ENCODE measurements around the gene C1orf210.

Gene C1orf210

DNA sequence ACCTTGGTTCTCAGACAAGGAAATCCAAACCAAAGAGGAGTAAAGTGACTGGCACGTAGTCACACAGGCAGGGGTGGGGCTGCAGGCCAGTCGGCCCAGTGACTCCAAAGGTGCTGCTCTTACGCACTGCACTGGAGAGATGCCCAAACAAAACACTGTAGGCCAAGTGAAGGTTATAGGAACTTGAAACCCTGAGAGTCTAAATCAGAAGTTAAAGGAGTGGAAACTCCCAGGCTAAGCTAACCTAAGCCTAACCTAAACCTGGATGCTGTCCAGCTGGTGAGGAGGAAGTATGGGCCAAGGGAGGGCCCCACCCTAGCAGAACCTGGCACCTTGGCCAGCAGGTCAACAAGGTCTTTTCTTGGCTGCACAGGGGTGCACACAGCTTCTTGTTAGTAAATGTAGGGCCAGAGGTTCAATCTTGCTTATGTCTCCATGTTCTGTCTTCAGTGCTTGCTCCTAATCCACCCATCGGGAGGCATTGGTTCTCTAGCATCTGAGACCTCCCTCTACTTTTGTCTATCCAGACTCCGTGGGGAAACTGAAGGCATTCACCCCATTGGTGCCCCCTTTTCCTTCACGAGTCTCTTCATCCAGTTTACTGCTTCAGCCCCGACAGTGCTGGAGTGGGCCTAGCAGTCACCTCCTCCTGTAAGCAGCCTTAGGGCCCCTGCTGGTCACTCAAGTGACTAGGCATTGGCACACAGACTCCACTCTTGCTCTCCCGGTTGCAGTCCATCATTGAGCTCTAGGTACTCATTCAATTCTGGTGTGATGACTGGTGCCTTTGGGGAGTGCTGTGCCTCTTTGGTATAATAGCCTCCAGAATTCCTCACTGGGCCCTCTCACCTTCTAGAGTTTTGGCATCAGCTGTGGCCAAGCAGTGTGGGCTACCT lies 28.5 kb downstream of the C1orf210 start:
- ATAC-seq (no peak), DNase-seq (ENCODE audit: low spot score in 2 of 2) (no peak)

DNA sequence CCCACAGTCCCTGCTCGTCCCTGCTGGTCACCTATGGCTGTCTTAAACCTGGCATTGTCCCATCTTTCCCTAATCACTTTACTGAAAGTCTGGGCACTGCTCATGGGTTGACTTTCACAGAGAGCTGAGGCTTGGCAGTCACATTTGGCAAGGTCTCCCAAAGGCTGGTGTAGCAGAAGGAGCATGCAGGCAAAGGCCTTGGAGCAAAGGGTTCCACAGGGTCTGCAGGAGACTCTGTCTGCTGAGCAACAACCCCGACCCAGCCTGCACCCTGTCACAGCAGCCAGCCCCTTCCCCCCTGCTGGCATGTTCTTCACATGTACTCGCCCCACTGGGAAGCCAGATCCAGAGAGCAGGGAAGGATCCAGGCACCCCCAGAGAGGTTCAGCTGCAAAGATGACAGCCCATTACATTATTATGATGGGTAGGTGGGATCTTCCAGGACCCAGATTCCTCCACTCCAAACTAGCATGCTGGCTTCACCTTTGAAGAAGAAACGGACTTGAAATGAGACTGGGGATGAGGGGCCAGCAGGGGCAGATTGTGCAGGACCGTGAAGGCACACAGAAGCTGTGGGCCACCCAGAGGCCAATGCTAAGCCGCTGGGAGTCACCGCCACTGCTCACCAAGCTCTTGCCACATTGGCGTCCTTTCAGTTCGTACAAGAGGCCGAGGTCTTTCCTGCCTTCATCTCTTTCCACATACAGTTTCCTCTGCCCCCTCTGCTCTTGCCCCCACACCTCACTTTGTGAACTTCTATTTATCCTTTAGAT lies 29.8 kb downstream of the C1orf210 start:
- no peaks in the 10 kb centered on the region for H3K4me1 Mint-ChIP-seq
- H3K27ac Mint-ChIP-seq: no peak overlapping the region
- DNase-seq (ENCODE audit: low spot score in 2 of 2): no peak
- H3K9me3 Mint-ChIP-seq: no peaks in the 10 kb centered on the region
- H3K4me3 Mint-ChIP-seq: no peak overlapping the region
- no peaks in the 10 kb centered on the region for H3K36me3 Mint-ChIP-seq
- ATAC-seq: no peak

More for the DNA sequence above, 28.5 kb downstream of the C1orf210 start:
- no peaks in the 10 kb centered on the region for H3K9me3 Mint-ChIP-seq
- no peak overlapping the region for H3K4me3 Mint-ChIP-seq
- no peaks in the 10 kb centered on the region for H3K4me1 Mint-ChIP-seq
- H3K27ac Mint-ChIP-seq: no peak overlapping the region
- H3K36me3 Mint-ChIP-seq: no peaks in the 10 kb centered on the region

DNA sequence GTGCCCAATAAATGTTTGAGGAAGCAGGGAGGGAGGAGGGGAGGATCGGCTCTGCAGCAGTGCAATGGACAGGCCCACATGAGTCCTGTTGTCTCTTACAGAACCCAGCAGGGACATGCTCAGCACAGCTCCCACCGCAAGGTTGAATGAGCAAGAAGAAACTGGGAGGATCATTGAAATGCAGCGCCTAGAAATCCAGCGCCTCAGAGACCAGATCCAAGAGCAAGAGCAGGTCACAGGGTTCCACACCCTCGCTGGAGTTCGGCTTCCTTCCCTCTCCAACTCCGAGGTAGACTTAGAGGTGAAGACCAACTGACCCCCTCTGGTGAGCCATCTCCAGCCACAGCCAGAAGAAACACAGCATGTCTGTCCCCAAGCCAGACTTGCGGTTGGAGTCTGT lies 31.5 kb downstream of the C1orf210 start:
- Mint-ChIP-seq H3K4me1 (no peaks in the 10 kb centered on the region), H3K36me3 (no peaks in the 10 kb centered on the region)

DNA sequence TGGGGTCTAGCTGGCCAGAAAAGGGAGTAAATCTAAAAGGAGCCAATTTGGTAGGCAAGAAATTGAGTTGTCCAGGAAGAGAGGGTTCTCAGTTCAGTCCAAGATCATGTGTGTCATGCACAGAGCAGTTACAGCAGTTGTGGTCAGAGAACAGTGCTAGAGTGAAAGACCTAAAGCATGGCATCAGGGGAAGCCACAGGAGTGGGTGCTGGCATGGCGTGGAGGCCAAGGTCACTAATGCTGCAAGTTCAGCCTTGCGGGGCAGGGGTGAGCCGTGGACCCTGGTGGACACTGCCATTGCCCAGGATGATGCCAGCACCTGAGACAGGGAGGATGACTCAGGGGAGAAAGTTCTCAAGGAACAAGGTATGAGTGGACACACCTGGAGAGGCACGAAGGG lies 32.2 kb downstream of the C1orf210 start:
- ATAC-seq: peak; percentile 19
- H3K4me3 Mint-ChIP-seq: no peak overlapping the region
- no peak overlapping the region for H3K27ac Mint-ChIP-seq
- H3K4me1 Mint-ChIP-seq: no peaks in the 10 kb centered on the region
- DNase-seq (ENCODE audit: low spot score in 2 of 2): no peak
- H3K36me3 Mint-ChIP-seq: no peaks in the 10 kb centered on the region
- no peaks in the 10 kb centered on the region for H3K9me3 Mint-ChIP-seq

More for the DNA sequence above, 31.5 kb downstream of the C1orf210 start:
- Mint-ChIP-seq H3K9me3 (no peaks in the 10 kb centered on the region), H3K27ac (no peak overlapping the region), H3K4me3 (no peak overlapping the region)
- ATAC-seq (peak; percentile 31), DNase-seq (ENCODE audit: low spot score in 2 of 2) (no peak)

DNA sequence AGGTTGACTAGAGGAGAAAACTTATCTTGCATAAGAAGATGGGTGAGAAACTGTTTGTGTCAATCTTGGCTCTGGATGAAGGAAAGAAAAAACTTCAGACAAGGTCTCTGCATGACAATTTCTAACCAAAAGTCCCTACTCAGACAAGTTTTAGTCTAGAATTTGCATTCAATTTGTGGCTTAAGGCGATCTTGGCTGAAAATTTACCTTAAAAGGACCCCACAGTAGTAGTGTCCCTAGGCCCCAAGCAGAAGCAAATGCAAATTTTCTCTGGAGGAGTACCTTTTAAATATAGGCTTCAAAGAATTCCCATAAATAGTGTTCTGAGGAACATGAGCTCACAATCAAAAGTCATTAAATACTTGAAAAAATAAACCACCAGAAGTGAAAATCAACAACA lies 33.2 kb downstream of the C1orf210 start:
- ATAC-seq (no peak), DNase-seq (ENCODE audit: low spot score in 2 of 2) (no peak)
- no peaks in the 10 kb centered on the region for H3K36me3 Mint-ChIP-seq
- H3K4me3 Mint-ChIP-seq: no peak overlapping the region
- H3K27ac Mint-ChIP-seq: no peak overlapping the region
- H3K4me1 Mint-ChIP-seq: no peaks in the 10 kb centered on the region
- no peaks in the 10 kb centered on the region for H3K9me3 Mint-ChIP-seq

DNA sequence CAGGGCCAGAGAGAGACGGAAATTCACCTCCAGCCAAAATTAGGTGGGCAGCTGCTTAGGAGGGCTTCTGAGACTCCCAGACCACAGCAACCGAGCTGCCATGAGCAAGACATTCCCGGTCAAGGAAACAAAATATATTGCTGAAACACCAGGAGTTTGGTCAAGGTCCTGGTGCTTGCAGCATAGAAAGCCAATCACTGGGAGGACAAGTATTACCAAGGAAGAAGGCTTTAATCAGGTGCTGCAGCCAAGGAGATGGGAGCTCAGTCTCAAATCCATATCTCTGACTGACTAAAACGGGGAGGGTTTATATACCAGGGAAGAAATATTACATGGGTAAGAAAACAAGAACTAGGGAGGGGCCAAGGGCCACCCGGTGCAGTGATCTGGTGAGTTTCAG lies 34.4 kb downstream of the C1orf210 start:
- DNase-seq (ENCODE audit: low spot score in 2 of 2) (no peak), ATAC-seq (no peak)
- no peaks in the 10 kb centered on the region for H3K36me3 Mint-ChIP-seq
- no peaks in the 10 kb centered on the region for H3K9me3 Mint-ChIP-seq
- H3K27ac Mint-ChIP-seq: no peak overlapping the region
- H3K4me1 Mint-ChIP-seq: no peaks in the 10 kb centered on the region
- H3K4me3 Mint-ChIP-seq: no peak overlapping the region

DNA sequence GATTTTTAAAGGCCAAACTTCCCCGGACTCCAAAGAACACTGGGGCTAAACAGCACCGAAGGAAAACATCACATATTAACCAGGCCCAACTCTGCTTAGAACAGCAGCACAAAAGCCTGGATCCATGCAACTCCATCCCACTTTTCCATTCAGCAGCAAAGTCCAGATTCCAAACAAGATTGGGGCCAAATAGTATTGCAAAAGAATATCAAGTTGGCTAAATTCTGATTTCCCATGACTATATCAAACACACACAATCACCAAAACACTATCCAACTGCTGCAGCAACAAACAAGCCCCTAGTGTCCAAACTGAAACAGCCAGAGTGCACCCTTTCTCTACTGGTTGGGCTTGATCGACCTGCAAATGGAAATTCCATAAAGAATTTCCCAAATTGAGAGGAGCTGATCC lies 35.0 kb downstream of the C1orf210 start:
- no peaks in the 10 kb centered on the region for H3K36me3 Mint-ChIP-seq
- DNase-seq (ENCODE audit: low spot score in 2 of 2) (no peak), ATAC-seq (no peak)
- H3K27ac Mint-ChIP-seq: no peak overlapping the region
- H3K4me1 Mint-ChIP-seq: no peaks in the 10 kb centered on the region
- H3K9me3 Mint-ChIP-seq: no peaks in the 10 kb centered on the region
- no peak overlapping the region for H3K4me3 Mint-ChIP-seq

DNA sequence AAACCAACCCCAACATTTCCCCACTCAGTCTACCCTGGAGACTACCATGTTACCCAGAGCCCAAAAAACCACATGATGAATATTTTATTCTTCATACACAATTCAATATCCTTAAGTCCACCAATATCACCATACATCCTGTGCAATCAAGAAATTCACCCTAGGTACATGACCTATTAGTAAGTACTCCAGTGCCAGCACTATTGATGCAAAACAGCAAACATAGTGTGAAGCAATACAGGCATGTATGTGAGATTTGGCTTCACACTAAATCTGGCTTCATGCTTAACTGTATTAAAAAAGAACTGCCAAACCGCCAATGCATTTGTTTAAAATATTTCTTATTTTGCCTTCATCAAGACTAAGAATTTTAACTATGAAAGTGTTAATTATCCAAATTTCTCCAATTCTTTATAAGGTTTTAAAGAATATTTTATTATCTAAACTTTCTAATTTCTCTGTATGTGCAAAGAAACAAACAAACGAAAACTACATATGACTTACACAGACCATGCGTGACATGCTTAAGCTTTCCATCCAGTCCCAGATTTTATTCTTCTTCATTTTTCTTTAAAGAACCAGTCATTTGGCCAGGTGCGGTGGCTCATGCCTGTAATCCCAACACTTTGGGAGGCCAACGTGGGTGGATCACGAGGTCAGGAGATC lies 38.0 kb downstream of the C1orf210 start:
- H3K9me3 Mint-ChIP-seq: no peaks in the 10 kb centered on the region
- no peaks in the 10 kb centered on the region for H3K36me3 Mint-ChIP-seq
- ATAC-seq: no peak
- no peak overlapping the region for H3K4me3 Mint-ChIP-seq
- H3K27ac Mint-ChIP-seq: no peak overlapping the region
- DNase-seq (ENCODE audit: low spot score in 2 of 2): no peak
- H3K4me1 Mint-ChIP-seq: no peaks in the 10 kb centered on the region

DNA sequence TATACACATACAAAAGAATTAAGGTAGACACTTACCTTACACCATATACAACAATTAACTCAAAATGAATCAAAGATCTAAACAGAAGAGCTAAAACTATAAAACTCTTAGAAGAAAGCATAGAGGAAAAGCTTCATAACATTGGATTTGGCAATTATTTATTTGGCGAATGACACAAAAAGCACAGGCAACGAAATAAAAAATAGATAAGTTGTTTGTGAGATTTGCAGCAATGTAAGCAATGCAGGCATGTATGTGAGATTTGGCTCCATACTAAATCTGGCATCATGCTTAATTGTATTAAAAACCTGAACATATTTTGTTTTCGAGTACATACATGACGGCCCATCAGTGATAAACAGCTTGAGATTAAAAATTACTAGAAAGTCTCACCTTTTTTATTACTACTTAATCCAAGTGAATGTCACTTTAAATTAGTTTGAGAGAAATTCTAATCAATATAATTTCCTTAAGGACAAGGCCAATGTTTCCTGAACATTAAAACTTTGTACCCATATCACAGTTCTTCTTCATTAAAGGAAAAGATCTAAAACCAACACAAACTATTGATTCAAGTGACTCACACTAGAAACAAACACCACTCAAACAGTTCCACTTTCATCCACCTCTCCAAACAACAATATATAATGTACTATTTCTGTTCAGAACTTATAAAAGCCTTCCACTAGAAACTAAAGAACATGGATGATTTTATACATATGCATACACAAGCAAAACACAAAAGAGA lies 38.7 kb downstream of the C1orf210 start:
- no peaks in the 10 kb centered on the region for H3K4me1 Mint-ChIP-seq

DNA sequence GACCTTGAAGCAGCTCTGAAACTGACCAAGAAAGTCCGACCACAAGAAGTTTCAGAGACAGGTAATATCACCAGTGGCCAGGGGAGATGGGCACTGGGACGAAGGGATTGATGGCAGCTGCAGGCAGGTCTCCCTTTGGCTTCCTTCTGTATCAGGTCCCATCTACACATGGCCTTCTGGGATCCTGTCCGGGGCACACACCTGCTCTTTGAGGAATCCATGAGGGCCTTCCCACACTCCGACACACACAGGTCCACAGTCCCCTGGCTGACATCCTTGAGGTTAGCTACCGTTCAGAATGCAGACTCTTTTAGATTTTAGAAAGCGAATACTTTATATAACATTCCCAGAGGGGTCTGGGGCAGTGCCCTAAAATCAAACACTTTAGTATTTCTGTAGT lies 42.1 kb downstream of the C1orf210 start:
- H3K4me1 Mint-ChIP-seq: no peaks in the 10 kb centered on the region
- H3K4me3 Mint-ChIP-seq: no peak overlapping the region
- H3K36me3 Mint-ChIP-seq: no peaks in the 10 kb centered on the region
- DNase-seq (ENCODE audit: low spot score in 2 of 2) (no peak), ATAC-seq (no peak)
- no peak overlapping the region for H3K27ac Mint-ChIP-seq
- H3K9me3 Mint-ChIP-seq: no peaks in the 10 kb centered on the region

More for the DNA sequence above, 38.7 kb downstream of the C1orf210 start:
- no peaks in the 10 kb centered on the region for H3K9me3 Mint-ChIP-seq
- H3K36me3 Mint-ChIP-seq: no peaks in the 10 kb centered on the region
- ATAC-seq (no peak), DNase-seq (ENCODE audit: low spot score in 2 of 2) (no peak)
- no peak overlapping the region for H3K4me3 Mint-ChIP-seq
- no peak overlapping the region for H3K27ac Mint-ChIP-seq

DNA sequence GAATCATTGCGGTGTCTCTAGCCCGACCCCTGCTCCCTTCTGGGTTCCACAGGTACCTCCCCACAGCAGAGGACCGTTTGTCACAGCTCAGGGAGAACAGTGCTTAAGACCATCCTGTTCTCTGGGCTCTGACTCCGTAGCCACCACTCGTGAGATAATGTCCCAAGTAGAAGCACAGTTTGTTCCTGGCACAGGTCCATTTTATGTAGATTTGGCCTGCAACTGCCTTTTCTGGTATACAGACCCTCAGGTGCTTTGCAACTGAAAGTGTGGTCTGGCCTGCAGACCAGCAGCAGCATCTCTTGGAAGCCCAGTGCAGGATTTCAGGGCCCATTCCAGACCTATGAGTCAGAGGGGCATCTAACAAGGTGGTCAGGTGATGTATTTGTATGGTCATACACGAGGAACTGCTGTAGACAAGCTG lies 44.0 kb downstream of the C1orf210 start:
- no peak for DNase-seq (ENCODE audit: low spot score in 2 of 2)
- no peaks in the 10 kb centered on the region for H3K9me3 Mint-ChIP-seq
- no peak overlapping the region for H3K4me3 Mint-ChIP-seq
- ATAC-seq: no peak
- H3K36me3 Mint-ChIP-seq: no peaks in the 10 kb centered on the region
- no peaks in the 10 kb centered on the region for H3K4me1 Mint-ChIP-seq
- H3K27ac Mint-ChIP-seq: no peak overlapping the region

DNA sequence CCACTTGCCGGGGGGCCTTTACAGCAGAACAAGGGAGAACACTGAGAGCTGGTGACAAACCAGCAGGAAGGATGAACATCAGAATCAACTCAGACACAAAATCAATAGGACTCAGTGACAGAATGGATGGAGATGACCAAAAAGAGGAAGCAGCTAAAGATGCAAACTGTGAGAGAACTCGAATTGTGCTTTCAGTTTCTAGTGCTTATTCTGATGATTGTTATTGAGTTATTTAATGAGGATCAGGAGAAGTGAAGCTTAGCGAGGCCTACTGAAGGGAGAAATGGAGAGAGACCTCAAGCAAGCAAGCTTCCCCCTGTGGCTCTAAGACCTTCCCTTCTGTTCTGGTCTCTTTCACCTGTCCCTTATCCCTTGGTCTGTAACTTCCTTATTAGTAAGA lies 45.9 kb downstream of the C1orf210 start:
- Mint-ChIP-seq H3K27ac (no peak overlapping the region), H3K4me1 (no peaks in the 10 kb centered on the region), H3K36me3 (no peaks in the 10 kb centered on the region), H3K9me3 (no peaks in the 10 kb centered on the region), H3K4me3 (no peak overlapping the region)
- DNase-seq (ENCODE audit: low spot score in 2 of 2): no peak
- no peak for ATAC-seq

DNA sequence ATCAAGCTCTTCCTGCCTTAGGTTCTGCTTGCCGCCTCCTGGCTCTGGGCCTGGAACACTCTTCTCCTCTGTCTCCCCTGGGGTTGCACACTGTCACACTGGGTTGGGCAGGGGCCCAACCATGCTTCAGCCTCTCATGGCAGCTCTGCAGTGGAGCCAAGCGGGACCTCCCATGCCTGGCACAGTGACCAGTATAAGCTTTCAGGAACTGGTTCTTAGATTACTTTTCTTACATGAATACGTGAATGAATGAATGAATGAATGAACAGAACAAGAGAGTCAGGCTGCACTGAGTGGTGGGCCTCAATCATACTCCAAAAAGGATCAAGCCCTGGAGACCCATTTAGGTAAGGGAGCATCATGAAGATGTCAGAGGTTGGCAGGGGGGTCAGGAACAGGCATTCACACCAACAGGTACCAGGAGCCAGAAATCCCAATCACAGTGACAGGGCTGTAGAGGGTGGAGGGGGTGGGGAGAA lies 46.4 kb downstream of the C1orf210 start:
- Mint-ChIP-seq H3K4me1 (no peaks in the 10 kb centered on the region), H3K36me3 (no peaks in the 10 kb centered on the region), H3K27ac (no peak overlapping the region), H3K4me3 (no peak overlapping the region), H3K9me3 (no peaks in the 10 kb centered on the region)
- no peak for DNase-seq (ENCODE audit: low spot score in 2 of 2)
- ATAC-seq: no peak

DNA sequence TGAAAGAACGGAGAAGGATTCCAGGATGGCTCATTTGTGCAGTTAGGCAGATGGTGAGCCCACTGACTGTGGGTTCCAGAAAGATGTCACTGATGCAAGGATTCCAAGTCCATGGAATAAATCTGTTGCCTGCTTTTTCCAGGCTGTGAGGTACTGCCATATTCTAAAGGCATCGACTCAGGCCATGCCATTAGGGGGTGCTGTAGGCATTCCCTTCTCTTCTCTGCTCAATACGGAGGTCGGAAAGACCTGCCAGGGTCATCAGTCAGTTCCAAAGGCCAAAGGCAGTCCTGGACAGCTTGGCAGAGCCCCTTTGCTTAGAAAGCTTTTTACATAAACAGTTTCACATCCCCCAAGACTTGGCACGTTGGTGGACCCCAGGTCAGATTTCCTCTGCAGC lies 47.3 kb downstream of the C1orf210 start:
- Mint-ChIP-seq H3K4me1 (no peaks in the 10 kb centered on the region), H3K9me3 (no peaks in the 10 kb centered on the region), H3K36me3 (no peaks in the 10 kb centered on the region), H3K4me3 (no peak overlapping the region), H3K27ac (no peak overlapping the region)
- DNase-seq (ENCODE audit: low spot score in 2 of 2) (no peak), ATAC-seq (peak; percentile 46)

DNA sequence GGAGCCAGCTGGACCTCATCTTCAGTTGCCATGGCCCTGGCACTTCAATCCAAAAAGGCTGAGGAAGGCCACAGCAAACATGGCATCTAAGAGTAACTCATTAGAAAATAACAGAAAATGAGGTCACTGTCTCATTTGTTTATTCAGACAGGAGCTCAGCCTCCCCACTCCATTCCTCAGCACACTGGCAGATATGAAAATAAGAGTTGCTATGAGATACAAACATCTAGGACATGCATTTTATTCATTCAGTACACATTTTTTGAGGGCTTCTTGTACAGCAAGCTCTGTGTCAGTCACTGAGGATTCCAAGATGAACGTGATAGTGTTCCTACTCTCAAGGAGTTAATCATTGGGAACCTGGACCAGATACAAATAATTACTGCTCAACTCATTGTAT lies 48.3 kb downstream of the C1orf210 start:
- DNase-seq (ENCODE audit: low spot score in 2 of 2) (no peak), ATAC-seq (no peak)
- Mint-ChIP-seq H3K9me3 (no peaks in the 10 kb centered on the region), H3K4me3 (no peak overlapping the region), H3K27ac (no peak overlapping the region), H3K4me1 (no peaks in the 10 kb centered on the region), H3K36me3 (no peaks in the 10 kb centered on the region)

Measured in stimulated activated effector memory CD8-positive, alpha-beta T cell treated with anti-CD3 and anti-CD28 coated beads, Interleukin-12 subunit alpha, Interleukin-12 subunit beta, amount 100 ng/mL, for 72 hours (primary cell).